ENCODE measurements around the gene ARMC10. TPM values are rescaled to one million over a fixed set of nuclear protein-coding genes. Genes with fewer than 3 reads are reported as not detected.
"Not testable (repeated sequence)": the region's sequence is repeated elsewhere in the genome, so short reads cannot be mapped to it uniquely, and the experiment has no call there.

The ARMC10 gene
- total and polyA plus RNA-seq, 3 experiments from 2014 or later = 44.1 to 57.3 (median 56.6) TPM

GRCh38 chr7:103080923-103081322 is 6.0 kb downstream of the ARMC10 start:
- no peaks in the 10 kb centered on the region for H3K9me3 Mint-ChIP-seq

GRCh38 chr7:103082497-103082896 is 7.6 kb downstream of the ARMC10 start:
- POLR2A ChIA-PET = no interaction called here
- CTCF ChIA-PET = no interaction called here
- Mint-ChIP-seq H3K36me3 (peaks cover 2 to 60% (median 18%) of the 10 kb centered on the region in 3 donors), H3K9me3 (no peaks in the 10 kb centered on the region), H3K27ac (peak overlapping the region in 2 of 8 donors; percentile 26), H3K4me1 (peaks cover 24 to 35% (median 33%) of the 10 kb centered on the region in 3 donors), H3K4me3 (peak overlapping the region in 1 of 7 donors; percentile 23), H3K27me3 (no peaks in the 10 kb centered on the region)
- Histone ChIP-seq H3K4me3 (ENCODE audit: low read length) (no peak overlapping the region), H3K27me3 (ENCODE audit: insufficient read depth, low read length, poor library complexity, severe bottlenecking) (no peaks in the 10 kb centered on the region), H3K4me1 (ENCODE audit: insufficient read depth, low read length) (no peaks in the 10 kb centered on the region), H3K9me3 (ENCODE audit: low read length) (no peaks in the 10 kb centered on the region), H3K27ac (ENCODE audit: low read depth, low read length) (no peak overlapping the region), H3K36me3 (ENCODE audit: insufficient read depth, low read length) (peaks cover 7% of the 10 kb centered on the region)
- DNase-seq = no peak

More at GRCh38 chr7:103080923-103081322, 6.0 kb downstream of the ARMC10 start:
- H3K4me1 Mint-ChIP-seq = peaks cover 33 to 50% (median 46%) of the 10 kb centered on the region in 3 donors
- ChIA-PET CTCF (interaction anchor here (1.3 kb wide), 1 partner anchor 22 kb away, joined by 3 read pairs; no protein-coding TSS in a partner anchor), POLR2A (no interaction called here)
- H3K27ac ChIP-seq (ENCODE audit: low read depth, low read length) = no peak overlapping the region
- no peaks in the 10 kb centered on the region for H3K9me3 ChIP-seq (ENCODE audit: low read length)
- no peaks in the 10 kb centered on the region for H3K36me3 ChIP-seq (ENCODE audit: insufficient read depth, low read length)
- H3K4me3 Mint-ChIP-seq = no peak overlapping the region
- no peaks in the 10 kb centered on the region for H3K27me3 Mint-ChIP-seq
- H3K4me1 ChIP-seq (ENCODE audit: insufficient read depth, low read length) = peaks cover 12% of the 10 kb centered on the region
- no peak overlapping the region for H3K27ac Mint-ChIP-seq
- no peak for DNase-seq
- H3K36me3 Mint-ChIP-seq = peaks cover 0 to 51% (median 15%) of the 10 kb centered on the region in 3 donors
- no peaks in the 10 kb centered on the region for H3K27me3 ChIP-seq (ENCODE audit: insufficient read depth, low read length, poor library complexity, severe bottlenecking)
- H3K4me3 ChIP-seq (ENCODE audit: low read length) = no peak overlapping the region

GRCh38 chr7:103083210-103083609 is 8.3 kb downstream of the ARMC10 start:
- no peaks in the 10 kb centered on the region for H3K27me3 Mint-ChIP-seq
- POLR2A ChIA-PET = no interaction called here
- H3K4me1 Mint-ChIP-seq = peaks cover 21 to 28% (median 27%) of the 10 kb centered on the region in 3 donors

GRCh38 chr7:103092321-103092720 is 17.4 kb downstream of the ARMC10 start:
- H3K27ac Mint-ChIP-seq; H3K4me3 ChIP-seq (ENCODE audit: low read length); H3K36me3 ChIP-seq (ENCODE audit: insufficient read depth, low read length); CTCF ChIA-PET; H3K27me3 ChIP-seq (ENCODE audit: insufficient read depth, low read length, poor library complexity, severe bottlenecking); H3K27ac ChIP-seq (ENCODE audit: low read depth, low read length); DNase-seq; POLR2A ChIA-PET; H3K9me3 Mint-ChIP-seq; H3K9me3 ChIP-seq (ENCODE audit: low read length); H3K4me3 Mint-ChIP-seq; H3K27me3 Mint-ChIP-seq; H3K4me1 Mint-ChIP-seq; H3K4me1 ChIP-seq (ENCODE audit: insufficient read depth, low read length): not testable (repeated sequence)
- H3K36me3 Mint-ChIP-seq = peaks cover 15 to 78% (median 23%) of the 10 kb centered on the region in 3 donors

More at GRCh38 chr7:103083210-103083609, 8.3 kb downstream of the ARMC10 start:
- no peak for DNase-seq
- H3K27ac Mint-ChIP-seq = peak overlapping the region in 1 of 8 donors; percentile 26
- no peaks in the 10 kb centered on the region for H3K9me3 Mint-ChIP-seq
- CTCF ChIA-PET = no interaction called here
- no peak overlapping the region for H3K4me3 ChIP-seq (ENCODE audit: low read length)
- no peaks in the 10 kb centered on the region for H3K27me3 ChIP-seq (ENCODE audit: insufficient read depth, low read length, poor library complexity, severe bottlenecking)
- no peaks in the 10 kb centered on the region for H3K4me1 ChIP-seq (ENCODE audit: insufficient read depth, low read length)
- H3K27ac ChIP-seq (ENCODE audit: low read depth, low read length) = no peak overlapping the region
- H3K9me3 ChIP-seq (ENCODE audit: low read length) = no peaks in the 10 kb centered on the region
- H3K36me3 ChIP-seq (ENCODE audit: insufficient read depth, low read length) = peaks cover 7% of the 10 kb centered on the region
- no peak overlapping the region for H3K4me3 Mint-ChIP-seq
- H3K36me3 Mint-ChIP-seq = peaks cover 3 to 62% (median 18%) of the 10 kb centered on the region in 3 donors

GRCh38 chr7:103093429-103093828 is 18.5 kb downstream of the ARMC10 start:
- H3K27me3 Mint-ChIP-seq = no peaks in the 10 kb centered on the region
- peak overlapping the region in 3 of 8 donors; percentile 55 to 85 (median 63) for H3K27ac Mint-ChIP-seq
- Histone ChIP-seq H3K27me3 (ENCODE audit: insufficient read depth, low read length, poor library complexity, severe bottlenecking) (no peaks in the 10 kb centered on the region), H3K36me3 (ENCODE audit: insufficient read depth, low read length) (peaks cover 4% of the 10 kb centered on the region), H3K4me3 (ENCODE audit: low read length) (no peak overlapping the region), H3K4me1 (ENCODE audit: insufficient read depth, low read length) (no peaks in the 10 kb centered on the region), H3K9me3 (ENCODE audit: low read length) (no peaks in the 10 kb centered on the region), H3K27ac (ENCODE audit: low read depth, low read length) (no peak overlapping the region)
- ChIA-PET POLR2A (no interaction called here), CTCF (no interaction called here)
- no peaks in the 10 kb centered on the region for H3K9me3 Mint-ChIP-seq
- no peak for DNase-seq
- peaks cover 0 to 3% (median 1%) of the 10 kb centered on the region in 3 donors for H3K4me1 Mint-ChIP-seq
- H3K4me3 Mint-ChIP-seq = peak overlapping the region in 1 of 7 donors; percentile 27
- peaks cover 12 to 74% (median 20%) of the 10 kb centered on the region in 3 donors for H3K36me3 Mint-ChIP-seq

GRCh38 chr7:103094102-103094501 is 19.2 kb downstream of the ARMC10 start:
- Mint-ChIP-seq H3K4me3 (no peak overlapping the region), H3K27ac (no peak overlapping the region), H3K27me3 (no peaks in the 10 kb centered on the region), H3K36me3 (peaks cover 12 to 68% (median 17%) of the 10 kb centered on the region in 3 donors), H3K9me3 (no peaks in the 10 kb centered on the region), H3K4me1 (peaks cover 0 to 3% (median 1%) of the 10 kb centered on the region in 3 donors)
- ChIA-PET POLR2A (interaction anchor here (0.7 kb wide), 1 partner anchor 17 kb away, joined by 4 read pairs; no protein-coding TSS in a partner anchor), CTCF (no interaction called here)
- H3K27me3 ChIP-seq (ENCODE audit: insufficient read depth, low read length, poor library complexity, severe bottlenecking) = no peaks in the 10 kb centered on the region
- no peak overlapping the region for H3K4me3 ChIP-seq (ENCODE audit: low read length)
- no peak for DNase-seq
- peaks cover 1% of the 10 kb centered on the region for H3K36me3 ChIP-seq (ENCODE audit: insufficient read depth, low read length)
- no peak overlapping the region for H3K27ac ChIP-seq (ENCODE audit: low read depth, low read length)
- no peaks in the 10 kb centered on the region for H3K9me3 ChIP-seq (ENCODE audit: low read length)
- H3K4me1 ChIP-seq (ENCODE audit: insufficient read depth, low read length) = no peaks in the 10 kb centered on the region

- H3K4me3 ChIP-seq (ENCODE audit: low read length); H3K4me1 ChIP-seq (ENCODE audit: insufficient read depth, low read length); H3K27ac Mint-ChIP-seq; DNase-seq; H3K9me3 ChIP-seq (ENCODE audit: low read length); H3K4me3 Mint-ChIP-seq; H3K27ac ChIP-seq (ENCODE audit: low read depth, low read length); H3K36me3 ChIP-seq (ENCODE audit: insufficient read depth, low read length); H3K9me3 Mint-ChIP-seq; H3K27me3 Mint-ChIP-seq; H3K27me3 ChIP-seq (ENCODE audit: insufficient read depth, low read length, poor library complexity, severe bottlenecking); H3K4me1 Mint-ChIP-seq; POLR2A ChIA-PET: not testable (repeated sequence)
- H3K36me3 Mint-ChIP-seq = peaks cover 9 to 63% (median 15%) of the 10 kb centered on the region in 3 donors
- CTCF ChIA-PET = interaction anchor here (0.6 kb wide), 1 partner anchor 46 kb away, joined by 3 read pairs; no protein-coding TSS in a partner anchor
Observed at GRCh38 chr7:103095558-103095957, 20.6 kb downstream of the ARMC10 start.

- no peaks in the 10 kb centered on the region for H3K9me3 Mint-ChIP-seq
- Histone ChIP-seq H3K4me3 (ENCODE audit: low read length) (no peak overlapping the region), H3K36me3 (ENCODE audit: insufficient read depth, low read length) (no peaks in the 10 kb centered on the region), H3K9me3 (ENCODE audit: low read length) (no peaks in the 10 kb centered on the region), H3K27me3 (ENCODE audit: insufficient read depth, low read length, poor library complexity, severe bottlenecking) (no peaks in the 10 kb centered on the region), H3K27ac (ENCODE audit: low read depth, low read length) (no peak overlapping the region), H3K4me1 (ENCODE audit: insufficient read depth, low read length) (no peaks in the 10 kb centered on the region)
- no peak for DNase-seq
- H3K36me3 Mint-ChIP-seq = peaks cover 9 to 64% (median 13%) of the 10 kb centered on the region in 3 donors
- ChIA-PET POLR2A (interaction anchor here (0.6 kb wide), 1 partner anchor 10 kb away, joined by 4 read pairs; no protein-coding TSS in a partner anchor), CTCF (no interaction called here)
- H3K4me3 Mint-ChIP-seq = no peak overlapping the region
- peak overlapping the region in 1 of 8 donors; percentile 7 for H3K27ac Mint-ChIP-seq
- H3K4me1 Mint-ChIP-seq = peaks cover 0 to 3% (median 0%) of the 10 kb centered on the region in 3 donors
- no peaks in the 10 kb centered on the region for H3K27me3 Mint-ChIP-seq
Observed at GRCh38 chr7:103097041-103097440, 22.1 kb downstream of the ARMC10 start.

Data from CD8-positive, alpha-beta memory T cell (primary cell).